ENCODE data around the gene CKB. TPM values are rescaled to one million over a fixed set of nuclear protein-coding genes. Genes with fewer than 3 reads are reported as not detected.

Gene CKB
- total RNA-seq, 1 donor from 2014 or later = 178 TPM

- no peak for FAIRE-seq
- Mint-ChIP-seq H3K27ac (ENCODE audit: unreplicated experiment) (peak overlapping the region; percentile 9), H3K9me3 (ENCODE audit: unreplicated experiment) (no peaks in the 10 kb centered on the region), H3K4me3 (ENCODE audit: unreplicated experiment) (no peak overlapping the region), H3K27me3 (ENCODE audit: low read depth, unreplicated experiment) (no peaks in the 10 kb centered on the region), H3K36me3 (ENCODE audit: low read depth, unreplicated experiment) (peaks cover 16% of the 10 kb centered on the region), H3K4me1 (ENCODE audit: low read depth, unreplicated experiment) (peaks cover 3% of the 10 kb centered on the region)
- no peak for TF ChIP-seq EZH2 (IDR thresholded peaks at IDR 0.05; ENCODE audit: insufficient read depth, low read length)
- no peak for TF ChIP-seq CTCF (IDR thresholded peaks at IDR 0.05; ENCODE audit: insufficient read depth, low read depth, low read length)
- Histone ChIP-seq H3K4me2 (ENCODE audit: low read length) (no peak overlapping the region), H2AFZ (ENCODE audit: low read depth, low read length) (no peak overlapping the region), H3K9ac (ENCODE audit: low read length) (no peak overlapping the region), H3K79me2 (ENCODE audit: insufficient read depth, low read length) (peaks cover 23% of the 10 kb centered on the region), H3K36me3 (ENCODE audit: insufficient read depth, low read length) (peaks cover 52% of the 10 kb centered on the region), H3K4me3 (ENCODE audit: insufficient read depth, low read depth, low read length) (no peak overlapping the region), H3K9me3 (ENCODE audit: insufficient read depth, low read depth, low read length) (no peaks in the 10 kb centered on the region), H3K27me3 (ENCODE audit: insufficient read depth, low read length) (no peaks in the 10 kb centered on the region), H4K20me1 (ENCODE audit: insufficient read depth, low read length) (peaks cover 55% of the 10 kb centered on the region), H3K4me1 (ENCODE audit: insufficient read depth, low read length) (no peaks in the 10 kb centered on the region), H3K27ac (ENCODE audit: low read depth, low read length) (no peak overlapping the region)
- DNase-seq (ENCODE audit: low read depth) = no peak
Observed at GRCh38 chr14:103499709-103500108, 22.9 kb downstream of the CKB start.

GRCh38 chr14:103496776-103497175 is 25.9 kb downstream of the CKB start:
- H3K27ac Mint-ChIP-seq (ENCODE audit: unreplicated experiment) = no peak overlapping the region
- Histone ChIP-seq H3K79me2 (ENCODE audit: insufficient read depth, low read length) (peaks cover 22% of the 10 kb centered on the region), H3K36me3 (ENCODE audit: insufficient read depth, low read length) (peaks cover 43% of the 10 kb centered on the region), H3K4me3 (ENCODE audit: insufficient read depth, low read depth, low read length) (no peak overlapping the region), H2AFZ (ENCODE audit: low read depth, low read length) (no peak overlapping the region), H3K9me3 (ENCODE audit: insufficient read depth, low read depth, low read length) (no peaks in the 10 kb centered on the region), H3K4me1 (ENCODE audit: insufficient read depth, low read length) (no peaks in the 10 kb centered on the region), H3K27me3 (ENCODE audit: insufficient read depth, low read length) (no peaks in the 10 kb centered on the region), H4K20me1 (ENCODE audit: insufficient read depth, low read length) (peaks cover 45% of the 10 kb centered on the region), H3K4me2 (ENCODE audit: low read length) (no peak overlapping the region), H3K9ac (ENCODE audit: low read length) (no peak overlapping the region), H3K27ac (ENCODE audit: low read depth, low read length) (no peak overlapping the region)
- no peaks in the 10 kb centered on the region for H3K9me3 Mint-ChIP-seq (ENCODE audit: unreplicated experiment)
- TF ChIP-seq EZH2 (IDR thresholded peaks at IDR 0.05; ENCODE audit: insufficient read depth, low read length) = no peak
- TF ChIP-seq CTCF (IDR thresholded peaks at IDR 0.05; ENCODE audit: insufficient read depth, low read depth, low read length) = no peak
- peaks cover 9% of the 10 kb centered on the region for H3K36me3 Mint-ChIP-seq (ENCODE audit: low read depth, unreplicated experiment)
- no peak overlapping the region for H3K4me3 Mint-ChIP-seq (ENCODE audit: unreplicated experiment)
- no peaks in the 10 kb centered on the region for H3K27me3 Mint-ChIP-seq (ENCODE audit: low read depth, unreplicated experiment)
- FAIRE-seq (no peak), DNase-seq (ENCODE audit: low read depth) (no peak)
- no peaks in the 10 kb centered on the region for H3K4me1 Mint-ChIP-seq (ENCODE audit: low read depth, unreplicated experiment)

DNA sequence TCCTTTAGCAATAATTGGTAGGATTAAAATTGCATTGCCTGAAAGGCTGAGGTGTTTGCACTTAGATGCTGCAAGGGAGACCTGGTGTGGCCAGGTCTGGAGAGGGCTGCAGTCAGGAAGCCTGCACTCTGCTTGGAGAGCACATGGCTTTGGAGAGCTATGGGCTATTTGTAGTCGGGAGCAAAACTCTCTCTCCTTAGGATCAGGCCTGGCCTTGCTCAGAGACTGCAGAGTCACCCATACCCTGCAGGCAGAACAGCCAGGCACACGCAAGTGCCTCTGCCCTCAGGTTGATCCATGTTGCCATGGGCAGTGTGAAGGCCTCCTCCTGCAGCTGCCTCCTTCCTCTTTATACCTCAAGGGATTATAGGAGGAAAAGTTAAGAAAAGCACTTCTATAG is 26.8 kb downstream of the CKB start:
- peaks cover 17% of the 10 kb centered on the region for H3K79me2 ChIP-seq (ENCODE audit: insufficient read depth, low read length)
- no peak overlapping the region for H3K4me2 ChIP-seq (ENCODE audit: low read length)
- FAIRE-seq (no peak), DNase-seq (ENCODE audit: low read depth) (no peak)
- no peaks in the 10 kb centered on the region for H3K27me3 ChIP-seq (ENCODE audit: insufficient read depth, low read length)
- H3K4me3 ChIP-seq (ENCODE audit: insufficient read depth, low read depth, low read length) = no peak overlapping the region
- H3K9me3 ChIP-seq (ENCODE audit: insufficient read depth, low read depth, low read length) = no peaks in the 10 kb centered on the region
- H3K4me1 ChIP-seq (ENCODE audit: insufficient read depth, low read length) = no peaks in the 10 kb centered on the region
- no peak overlapping the region for H3K27ac Mint-ChIP-seq (ENCODE audit: unreplicated experiment)
- peaks cover 9% of the 10 kb centered on the region for H3K36me3 Mint-ChIP-seq (ENCODE audit: low read depth, unreplicated experiment)
- peaks cover 39% of the 10 kb centered on the region for H3K36me3 ChIP-seq (ENCODE audit: insufficient read depth, low read length)
- H3K4me3 Mint-ChIP-seq (ENCODE audit: unreplicated experiment) = no peak overlapping the region
- no peaks in the 10 kb centered on the region for H3K4me1 Mint-ChIP-seq (ENCODE audit: low read depth, unreplicated experiment)
- H3K9me3 Mint-ChIP-seq (ENCODE audit: unreplicated experiment) = no peaks in the 10 kb centered on the region
- H4K20me1 ChIP-seq (ENCODE audit: insufficient read depth, low read length) = peaks cover 38% of the 10 kb centered on the region
- TF ChIP-seq CTCF (IDR thresholded peaks at IDR 0.05; ENCODE audit: insufficient read depth, low read depth, low read length) = no peak
- no peak for TF ChIP-seq EZH2 (IDR thresholded peaks at IDR 0.05; ENCODE audit: insufficient read depth, low read length)
- no peak overlapping the region for H3K27ac ChIP-seq (ENCODE audit: low read depth, low read length)
- H3K27me3 Mint-ChIP-seq (ENCODE audit: low read depth, unreplicated experiment) = no peaks in the 10 kb centered on the region
- H2AFZ ChIP-seq (ENCODE audit: low read depth, low read length) = no peak overlapping the region
- no peak overlapping the region for H3K9ac ChIP-seq (ENCODE audit: low read length)

Data from astrocyte (in vitro differentiated cells and primary cell).